GM23248 (cell line): ENCODE measurements around the gene ALK. TPM values are rescaled to one million over a fixed set of nuclear protein-coding genes. Genes with fewer than 3 reads are reported as not detected.

ENCODE experiments used
- DNase-seq: peaks from one replicate; pipeline ENCODE4 v3.0.0-alpha.2; 2015
- H2AFZ ChIP-seq: fragments of 200-600 bp; sonication (generic); 2 replicates; pipeline ENCODE4 v1.6.1; 2016; ENCODE audit warnings: antibody characterized with exemption
- H3F3A ChIP-seq: fragments of 200-600 bp; sonication (generic); 2 replicates; pipeline ENCODE4 v1.6.1; 2016; ENCODE audit warnings: mild to moderate bottlenecking, antibody characterized with exemption, mixed run types; ENCODE audit not compliant: insufficient read depth
- H3K27ac ChIP-seq: fragments of 200-600 bp; sonication (generic); 2 replicates; pipeline ENCODE4 v1.5.1; 2016; ENCODE audit warnings: mild to moderate bottlenecking
- H3K27me3 ChIP-seq: fragments of 200-600 bp; sonication (generic); replicated peaks from 2 replicates; pipeline ENCODE4 v1.6.1; 2016; ENCODE audit warnings: mild to moderate bottlenecking; ENCODE audit not compliant: insufficient read depth
- H3K36me3 ChIP-seq: fragments of 200-600 bp; sonication (generic); 2 replicates; pipeline ENCODE4 v1.6.1; 2016; ENCODE audit warnings: low read depth, mild to moderate bottlenecking
- H3K4me1 ChIP-seq: fragments of 200-600 bp; sonication (generic); 2 replicates; pipeline ENCODE4 v1.6.1; 2016; ENCODE audit warnings: mild to moderate bottlenecking; ENCODE audit not compliant: insufficient read depth
- H3K4me2 ChIP-seq: fragments of 200-600 bp; sonication (generic); one replicate; pipeline ENCODE4 v1.6.1; 2016; ENCODE audit warnings: mild to moderate bottlenecking; ENCODE audit not compliant: unreplicated experiment
- H3K4me3 ChIP-seq: fragments of 200-600 bp; sonication (generic); 2 replicates; pipeline ENCODE4 v1.5.1; 2016; ENCODE audit warnings: mild to moderate bottlenecking
- H3K79me2 ChIP-seq: fragments of 200-600 bp; sonication (generic); 2 replicates; pipeline ENCODE4 v1.6.1; 2016; ENCODE audit warnings: mild to moderate bottlenecking; ENCODE audit not compliant: insufficient read depth
- H3K9ac ChIP-seq: fragments of 200-600 bp; sonication (generic); 2 replicates; pipeline ENCODE4 v1.6.1; 2016; ENCODE audit warnings: mild to moderate bottlenecking
- H3K9me2 ChIP-seq: fragments of 200-600 bp; sonication (generic); 2 replicates; pipeline ENCODE4 v1.6.1; 2016; ENCODE audit warnings: mixed run types, mild to moderate bottlenecking, moderate library complexity; ENCODE audit not compliant: insufficient read depth
- H3K9me3 ChIP-seq: fragments of 200-600 bp; sonication (generic); one replicate; pipeline ENCODE4 v1.6.1; 2017; ENCODE audit warnings: low read depth
- H4K20me1 ChIP-seq: fragments of 200-600 bp; sonication (generic); 2 replicates; pipeline ENCODE4 v1.6.0; 2016; ENCODE audit not compliant: insufficient read depth
- EZH2 ChIP-seq: fragments of 200-600 bp; sonication (generic); IDR thresholded peaks from 2 replicates; pipeline ENCODE4 v1.6.1; 2018; ENCODE audit warnings: antibody characterized with exemption, mild to moderate bottlenecking; ENCODE audit not compliant: insufficient read depth, poor library complexity, severe bottlenecking
- EZH2phosphoT487 ChIP-seq: fragments of 200-600 bp; sonication (generic); IDR thresholded peaks from 2 replicates; pipeline ENCODE4 v1.6.1; 2018; ENCODE audit warnings: antibody characterized with exemption, moderate library complexity, mild to moderate bottlenecking, low read depth; ENCODE audit not compliant: insufficient read depth
- WGBS, 2 experiments: methylation state at CpG; one replicate each; pipeline ENCODE4 v1.1.6; 2015 to 2017; ENCODE audit warnings: low lambda C conversion rate in 2 of 2, low coverage in 1 of 2; ENCODE audit errors: missing lambda C conversion rate in 2 of 2; 5-methylcytosine and 5-hydroxymethylcytosine counted together
- in situ Hi-C: fragments of 300-500 bp; cut with MboI; formaldehyde crosslinking; loops from 2 replicates; pipeline ENCODE4 v1.15.0; 2020
- polyA plus RNA-seq: library from polyadenylated mRNA; unstranded; fragments of >200 nt; fragmentation: Nextera tagmentation; extraction: Ambion mirVana; gene quantifications from 2 replicates; pipeline ENCODE4 v1.2.1, GENCODE V29; 2016
- total RNA-seq: library from RNA; depleted of rRNA; stranded (reverse); fragments of >200 nt; shearing (Covaris generic); gene quantifications from 2 replicates; pipeline ENCODE4 v1.2.3, GENCODE V29; 2014

The ALK gene
- total and polyA plus RNA-seq, 2 experiments from 2014 or later = under 0.01 to 0.05 TPM

DNA sequence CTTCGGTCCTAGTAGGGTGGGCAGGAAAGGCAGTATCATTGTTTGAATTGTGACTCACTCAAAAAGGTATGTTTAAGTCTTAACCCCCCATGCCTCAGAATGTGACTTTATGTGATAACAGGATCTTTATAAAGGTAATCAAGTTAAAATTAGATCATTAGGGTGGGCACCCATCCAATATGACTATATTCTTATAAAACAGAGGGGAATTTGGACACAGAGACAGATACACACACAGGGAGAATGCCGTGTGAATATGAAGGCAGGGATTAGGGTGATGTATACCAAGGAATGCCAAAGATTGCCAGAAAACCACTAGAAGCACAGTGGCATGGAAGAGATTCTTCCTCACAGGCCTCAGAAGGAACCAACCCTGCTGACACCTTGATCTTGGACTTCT is 524.3 kb downstream of the ALK start:
- no peaks in the 10 kb centered on the region for H3K9me2 ChIP-seq
- peaks cover 11% of the 10 kb centered on the region for H3K27me3 ChIP-seq
- in situ Hi-C loops = no loop called here
- WGBS, 2 experiments = 51 to 65% methylated on average over 2 of the region's 2 CpGs
- H3K79me2 ChIP-seq = no peaks in the 10 kb centered on the region
- no peak overlapping the region for H3K4me2 ChIP-seq
- H3F3A ChIP-seq = no peaks in the 10 kb centered on the region
- H3K9ac ChIP-seq = no peak overlapping the region
- no peaks in the 10 kb centered on the region for H3K9me3 ChIP-seq
- no peaks in the 10 kb centered on the region for H3K36me3 ChIP-seq
- DNase-seq = no peak
- H4K20me1 ChIP-seq = no peaks in the 10 kb centered on the region
- H3K4me3 ChIP-seq = no peak overlapping the region
- H3K27ac ChIP-seq = no peak overlapping the region
- no peaks in the 10 kb centered on the region for H3K4me1 ChIP-seq
- no peak overlapping the region for H2AFZ ChIP-seq
- TF ChIP-seq EZH2 (no peak), EZH2phosphoT487 (no peak)

DNA sequence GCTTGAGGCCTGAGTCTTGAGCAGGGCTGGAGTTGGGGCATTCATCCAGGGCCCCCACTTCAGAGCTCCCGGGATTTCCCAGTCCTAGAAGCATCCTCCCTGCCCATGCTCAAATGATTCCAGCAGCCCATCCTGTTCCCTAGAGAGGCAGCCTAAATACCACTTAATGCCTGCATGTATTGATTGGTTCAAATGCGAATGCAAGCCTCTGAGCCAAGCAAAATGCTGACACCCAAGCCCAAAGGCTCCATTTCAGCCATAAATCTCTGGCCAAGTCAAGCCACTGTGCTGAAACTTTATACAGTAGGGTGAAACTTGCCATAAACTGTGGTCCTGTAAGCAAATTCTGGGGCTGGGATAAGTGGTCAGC is 526.4 kb downstream of the ALK start:
- H2AFZ ChIP-seq = no peak overlapping the region
- no peaks in the 10 kb centered on the region for H3K9me3 ChIP-seq
- in situ Hi-C loops = no loop called here
- H3K36me3 ChIP-seq = no peaks in the 10 kb centered on the region
- no peak overlapping the region for H3K4me3 ChIP-seq
- peaks cover 5% of the 10 kb centered on the region for H3K27me3 ChIP-seq
- no peaks in the 10 kb centered on the region for H3K4me1 ChIP-seq
- H3K4me2 ChIP-seq = no peak overlapping the region
- TF ChIP-seq EZH2phosphoT487 (no peak), EZH2 (no peak)
- H3K79me2 ChIP-seq = no peaks in the 10 kb centered on the region
- H3K27ac ChIP-seq = no peak overlapping the region
- no peaks in the 10 kb centered on the region for H3F3A ChIP-seq
- no peak overlapping the region for H3K9ac ChIP-seq
- 22 to 29% methylated on average over 2 of the region's 2 CpGs for WGBS, 2 experiments
- no peaks in the 10 kb centered on the region for H4K20me1 ChIP-seq
- no peak for DNase-seq
- no peaks in the 10 kb centered on the region for H3K9me2 ChIP-seq

- H3K27ac ChIP-seq = no peak overlapping the region
- no peak for DNase-seq
- H3K36me3 ChIP-seq = no peaks in the 10 kb centered on the region
- no peak overlapping the region for H3K9ac ChIP-seq
- H4K20me1 ChIP-seq = no peaks in the 10 kb centered on the region
- no peaks in the 10 kb centered on the region for H3F3A ChIP-seq
- H3K4me3 ChIP-seq = no peak overlapping the region
- H3K9me3 ChIP-seq = no peaks in the 10 kb centered on the region
- H3K27me3 ChIP-seq = peaks cover 5% of the 10 kb centered on the region
- in situ Hi-C loops = no loop called here
- TF ChIP-seq EZH2 = no peak
- no peak for TF ChIP-seq EZH2phosphoT487
- no peak overlapping the region for H3K4me2 ChIP-seq
- no peak overlapping the region for H2AFZ ChIP-seq
- H3K9me2 ChIP-seq = no peaks in the 10 kb centered on the region
- H3K4me1 ChIP-seq = no peaks in the 10 kb centered on the region
- 0 to 5% methylated on average over 1 of the region's 1 CpG for WGBS, 2 experiments
- H3K79me2 ChIP-seq = no peaks in the 10 kb centered on the region
These were observed 526.9 kb downstream of the ALK start for GRCh38 chr2:29394311-29394980.

GRCh38 chr2:29393676-29394075 is 527.7 kb downstream of the ALK start:
- no peak overlapping the region for H3K27ac ChIP-seq
- no peaks in the 10 kb centered on the region for H4K20me1 ChIP-seq
- H3F3A ChIP-seq = no peaks in the 10 kb centered on the region
- TF ChIP-seq EZH2 (no peak), EZH2phosphoT487 (no peak)
- no peaks in the 10 kb centered on the region for H3K9me3 ChIP-seq
- no peak for DNase-seq
- H3K4me1 ChIP-seq = no peaks in the 10 kb centered on the region
- WGBS, 2 experiments = 36 to 43% methylated on average over 1 of the region's 1 CpG
- in situ Hi-C loops = no loop called here
- H2AFZ ChIP-seq = no peak overlapping the region
- H3K27me3 ChIP-seq = peaks cover 5% of the 10 kb centered on the region
- no peak overlapping the region for H3K4me3 ChIP-seq
- H3K9me2 ChIP-seq = no peaks in the 10 kb centered on the region
- H3K36me3 ChIP-seq = no peaks in the 10 kb centered on the region
- no peak overlapping the region for H3K9ac ChIP-seq
- no peaks in the 10 kb centered on the region for H3K79me2 ChIP-seq
- no peak overlapping the region for H3K4me2 ChIP-seq

- Histone ChIP-seq H2AFZ (no peak overlapping the region), H3K9me2 (no peaks in the 10 kb centered on the region), H3K36me3 (no peaks in the 10 kb centered on the region), H3K4me1 (no peaks in the 10 kb centered on the region), H3K9me3 (no peaks in the 10 kb centered on the region), H3K27me3 (peaks cover 5% of the 10 kb centered on the region), H3K4me2 (no peak overlapping the region), H4K20me1 (no peaks in the 10 kb centered on the region), H3K79me2 (no peaks in the 10 kb centered on the region), H3F3A (no peaks in the 10 kb centered on the region), H3K27ac (no peak overlapping the region), H3K9ac (no peak overlapping the region), H3K4me3 (no peak overlapping the region)
- 56 to 68% methylated on average over 2 of the region's 2 CpGs for WGBS, 2 experiments
- TF ChIP-seq EZH2phosphoT487 = no peak
- TF ChIP-seq EZH2 = no peak
- in situ Hi-C loops = no loop called here
- DNase-seq = no peak
These were observed 528.6 kb downstream of the ALK start for GRCh38 chr2:29392774-29393173.
